ENCODE data around the gene LMBR1. TPM values are rescaled to one million over a fixed set of nuclear protein-coding genes. Genes with fewer than 3 reads are reported as not detected.
"Not testable (repeated sequence)": the region's sequence is repeated elsewhere in the genome, so short reads cannot be mapped to it uniquely, and the experiment has no call there.

Gene LMBR1
- total RNA-seq, 2 experiments from 2014 or later = 114 to 136 TPM

- Histone ChIP-seq H3K4me3 (ENCODE audit: low read depth, low read length, poor library complexity, severe bottlenecking) (peak overlapping the region; percentile 21), H3K9me3 (ENCODE audit: low read length) (no peaks in the 10 kb centered on the region), H3K9me2 (ENCODE audit: insufficient read depth, low read length) (no peaks in the 10 kb centered on the region), H2AFZ (ENCODE audit: low read length) (peak overlapping the region; percentile 37; the same call in 1 of the 2 replicates), H4K20me1 (ENCODE audit: insufficient read depth, low read length) (no peaks in the 10 kb centered on the region), H3K36me3 (ENCODE audit: insufficient read depth, low read length) (no peaks in the 10 kb centered on the region), H3K79me2 (ENCODE audit: insufficient read depth, low read depth, low read length) (no peaks in the 10 kb centered on the region), H3K4me2 (ENCODE audit: low read length) (peak overlapping the region; percentile 47), H3K27ac (ENCODE audit: low read depth, low read length, poor library complexity, severe bottlenecking) (peak overlapping the region; percentile 74), H3K4me1 (ENCODE audit: insufficient read depth, low read length, poor library complexity, severe bottlenecking) (peaks cover 53% of the 10 kb centered on the region)
- peak; percentile 17 for DNase-seq (ENCODE audit: low spot score)
- no TSS peak for BruUV-seq (replicated peaks)
- intact Hi-C loops (cut with micrococcal nuclease; ENCODE audit: unreplicated experiment) = loop anchor here (1.0 kb wide), 2 partner anchors 21 to 35 kb away; partner anchors contain the start of genes LMBR1 and NOM1
- TF ChIP-seq EZH2phosphoT487 (IDR thresholded peaks at IDR 0.05; ENCODE audit: borderline replicate concordance, low read depth, low read length) (no peak), CTCF (conservative IDR thresholded peaks at IDR 0.05; ENCODE audit: low read length) (no peak)
- ChIA-PET CTCF (ENCODE audit: unreplicated experiment) (no interaction called here), POLR2A (interaction anchor here (0.7 to 2.9 kb wide), 2 partner anchors 21 to 389 kb away, joined by 3 to 15 read pairs; partner anchors contain the start of gene NOM1)
These were observed 35.4 kb upstream of the LMBR1 start for GRCh38 chr7:156928406-156928747.

- peak overlapping the region; percentile 47 for H3K4me2 ChIP-seq (ENCODE audit: low read length)
- POLR2A ChIA-PET = interaction anchor here (0.6 to 2.9 kb wide), 8 partner anchors 19 to 1059 kb away, joined by 3 to 15 read pairs (median 4); partner anchors contain the start of genes LMBR1 and NOM1
- no peaks in the 10 kb centered on the region for H3K79me2 ChIP-seq (ENCODE audit: insufficient read depth, low read depth, low read length)
- peaks cover 56% of the 10 kb centered on the region for H3K4me1 ChIP-seq (ENCODE audit: insufficient read depth, low read length, poor library complexity, severe bottlenecking)
- peak overlapping the region; percentile 74 for H3K27ac ChIP-seq (ENCODE audit: low read depth, low read length, poor library complexity, severe bottlenecking)
- intact Hi-C loops (cut with micrococcal nuclease; ENCODE audit: unreplicated experiment) = loop anchor here (1.0 kb wide), 2 partner anchors 22 to 34 kb away; partner anchors contain the start of genes LMBR1 and NOM1
- peak overlapping the region; percentile 21 for H3K4me3 ChIP-seq (ENCODE audit: low read depth, low read length, poor library complexity, severe bottlenecking)
- H3K9me3 ChIP-seq (ENCODE audit: low read length) = no peaks in the 10 kb centered on the region
- BruUV-seq (replicated peaks) = no TSS peak
- H3K9me2 ChIP-seq (ENCODE audit: insufficient read depth, low read length) = no peaks in the 10 kb centered on the region
- DNase-seq (ENCODE audit: low spot score) = peak; percentile 86
- TF ChIP-seq EZH2phosphoT487 (IDR thresholded peaks at IDR 0.05; ENCODE audit: borderline replicate concordance, low read depth, low read length) = no peak
- TF ChIP-seq CTCF (conservative IDR thresholded peaks at IDR 0.05; ENCODE audit: low read length) = no peak
- H3K36me3 ChIP-seq (ENCODE audit: insufficient read depth, low read length) = no peaks in the 10 kb centered on the region
- CTCF ChIA-PET (ENCODE audit: unreplicated experiment) = no interaction called here
- peak overlapping the region; percentile 37; the same call in 1 of the 2 replicates for H2AFZ ChIP-seq (ENCODE audit: low read length)
- no peaks in the 10 kb centered on the region for H4K20me1 ChIP-seq (ENCODE audit: insufficient read depth, low read length)
These were observed 34.8 kb upstream of the LMBR1 start for GRCh38 chr7:156927571-156928405.

GRCh38 chr7:156925821-156926220, 32.8 kb upstream of the LMBR1 start:
- H3K36me3 ChIP-seq (ENCODE audit: insufficient read depth, low read length); H3K4me2 ChIP-seq (ENCODE audit: low read length); DNase-seq (ENCODE audit: low spot score); H3K27ac ChIP-seq (ENCODE audit: low read depth, low read length, poor library complexity, severe bottlenecking); H3K9me3 ChIP-seq (ENCODE audit: low read length); intact Hi-C loops (cut with micrococcal nuclease; ENCODE audit: unreplicated experiment); H4K20me1 ChIP-seq (ENCODE audit: insufficient read depth, low read length); BruUV-seq (replicated peaks); H3K9me2 ChIP-seq (ENCODE audit: insufficient read depth, low read length); CTCF ChIA-PET (ENCODE audit: unreplicated experiment); H2AFZ ChIP-seq (ENCODE audit: low read length); H3K4me3 ChIP-seq (ENCODE audit: low read depth, low read length, poor library complexity, severe bottlenecking); H3K79me2 ChIP-seq (ENCODE audit: insufficient read depth, low read depth, low read length): not testable (repeated sequence)
- POLR2A ChIA-PET = interaction anchor here (1.9 to 2.9 kb wide), 2 partner anchors 21 to 23 kb away, joined by 6 to 15 read pairs; partner anchors contain the start of gene NOM1
- peaks cover 70% of the 10 kb centered on the region for H3K4me1 ChIP-seq (ENCODE audit: insufficient read depth, low read length, poor library complexity, severe bottlenecking)

- H3K79me2 ChIP-seq (ENCODE audit: insufficient read depth, low read depth, low read length); H4K20me1 ChIP-seq (ENCODE audit: insufficient read depth, low read length); H3K36me3 ChIP-seq (ENCODE audit: insufficient read depth, low read length); H3K9me2 ChIP-seq (ENCODE audit: insufficient read depth, low read length); BruUV-seq (replicated peaks); CTCF ChIA-PET (ENCODE audit: unreplicated experiment); H2AFZ ChIP-seq (ENCODE audit: low read length); H3K4me3 ChIP-seq (ENCODE audit: low read depth, low read length, poor library complexity, severe bottlenecking); H3K9me3 ChIP-seq (ENCODE audit: low read length); DNase-seq (ENCODE audit: low spot score): not testable (repeated sequence)
- H3K27ac ChIP-seq (ENCODE audit: low read depth, low read length, poor library complexity, severe bottlenecking) = peak overlapping the region; percentile 62
- intact Hi-C loops (cut with micrococcal nuclease; ENCODE audit: unreplicated experiment) = loop anchor here (2.0 kb wide), 1 partner anchor 26 kb away; the partner anchor contains the start of gene NOM1
- H3K4me2 ChIP-seq (ENCODE audit: low read length) = peak overlapping the region; percentile 23; the same call in 1 of the 2 replicates
- POLR2A ChIA-PET = interaction anchor here (0.7 to 1.3 kb wide), 2 partner anchors 25 to 816 kb away, joined by 3 to 5 read pairs; no protein-coding TSS in a partner anchor
- H3K4me1 ChIP-seq (ENCODE audit: insufficient read depth, low read length, poor library complexity, severe bottlenecking) = peaks cover 42% of the 10 kb centered on the region
These were observed 29.3 kb upstream of the LMBR1 start for GRCh38 chr7:156922304-156922703.
